ENCODE results near the gene OR2A7.
"Not testable (repeated sequence)": the region's sequence is repeated elsewhere in the genome, so short reads cannot be mapped to it uniquely, and the experiment has no call there.

DNA sequence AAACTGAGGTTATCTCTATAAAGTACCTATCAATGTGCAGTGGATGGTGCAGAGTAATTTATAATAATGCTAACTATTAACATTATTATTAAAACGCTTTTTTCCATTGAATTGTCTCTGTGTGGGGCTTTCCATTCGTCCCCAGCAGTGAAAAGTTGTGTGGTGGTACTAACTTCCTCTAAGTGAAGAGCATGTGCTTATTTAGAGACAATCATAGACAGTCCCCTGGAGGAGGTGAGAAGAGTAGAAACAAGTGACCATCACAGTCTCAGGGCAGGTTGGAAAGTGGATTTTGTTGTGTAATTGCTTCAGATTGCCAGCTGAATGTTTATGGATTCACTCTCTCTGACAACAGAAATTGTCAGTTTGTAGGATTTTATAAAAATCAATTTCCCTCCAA, 33.6 kb downstream of the OR2A7 start:
- TF ChIP-seq, protein P1, sequence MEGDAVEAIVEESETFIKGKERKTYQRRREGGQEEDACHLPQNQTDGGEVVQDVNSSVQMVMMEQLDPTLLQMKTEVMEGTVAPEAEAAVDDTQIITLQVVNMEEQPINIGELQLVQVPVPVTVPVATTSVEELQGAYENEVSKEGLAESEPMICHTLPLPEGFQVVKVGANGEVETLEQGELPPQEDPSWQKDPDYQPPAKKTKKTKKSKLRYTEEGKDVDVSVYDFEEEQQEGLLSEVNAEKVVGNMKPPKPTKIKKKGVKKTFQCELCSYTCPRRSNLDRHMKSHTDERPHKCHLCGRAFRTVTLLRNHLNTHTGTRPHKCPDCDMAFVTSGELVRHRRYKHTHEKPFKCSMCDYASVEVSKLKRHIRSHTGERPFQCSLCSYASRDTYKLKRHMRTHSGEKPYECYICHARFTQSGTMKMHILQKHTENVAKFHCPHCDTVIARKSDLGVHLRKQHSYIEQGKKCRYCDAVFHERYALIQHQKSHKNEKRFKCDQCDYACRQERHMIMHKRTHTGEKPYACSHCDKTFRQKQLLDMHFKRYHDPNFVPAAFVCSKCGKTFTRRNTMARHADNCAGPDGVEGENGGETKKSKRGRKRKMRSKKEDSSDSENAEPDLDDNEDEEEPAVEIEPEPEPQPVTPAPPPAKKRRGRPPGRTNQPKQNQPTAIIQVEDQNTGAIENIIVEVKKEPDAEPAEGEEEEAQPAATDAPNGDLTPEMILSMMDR (IDR thresholded peaks at IDR 0.05 in 8 of 11, conservative IDR thresholded peaks at IDR 0.05 in 3 of 11), result not testable (repeated sequence)
- TF ChIP-seq POLR2A, POLR2AphosphoS5 (IDR thresholded peaks at IDR 0.05): not testable (repeated sequence)

Measured in spleen (tissue), 7 donors.